DOHH2 (cell line): Measurements from ENCODE around the gene CMPK2.

Experiments
- H3F3A ChIP-seq: fragments of 200-600 bp; sonication (generic), shearing (Covaris generic); 2 replicates; pipeline ENCODE4 v1.6.0; 2016; ENCODE audit warnings: antibody characterized with exemption, mild to moderate bottlenecking; ENCODE audit not compliant: control insufficient read depth, insufficient read depth
- H3K27ac ChIP-seq: fragments of 200-600 bp; sonication (generic); 2 replicates; pipeline ENCODE4 v1.5.1; 2014; ENCODE audit warnings: low read depth, mild to moderate bottlenecking, low read length, moderate library complexity
- H3K27me3 ChIP-seq: fragments of 200-600 bp; sonication (generic); 2 replicates; pipeline ENCODE4 v1.6.1; 2014; ENCODE audit warnings: mild to moderate bottlenecking, low read length, mixed read lengths; ENCODE audit not compliant: control insufficient read depth
- H3K36me3 ChIP-seq: fragments of 200-600 bp; sonication (generic); 2 replicates; pipeline ENCODE4 v1.6.1; 2014; ENCODE audit warnings: mild to moderate bottlenecking, low read length, moderate library complexity, mixed read lengths; ENCODE audit not compliant: control insufficient read depth
- H3K4me1 ChIP-seq: fragments of 200-600 bp; sonication (generic); 2 replicates; pipeline ENCODE4 v1.6.1; 2014; ENCODE audit warnings: mild to moderate bottlenecking, low read length, mixed read lengths; ENCODE audit not compliant: control insufficient read depth
- H3K4me2 ChIP-seq: fragments of 200-600 bp; sonication (generic); 2 replicates; pipeline ENCODE4 v1.6.0; 2014; ENCODE audit warnings: mild to moderate bottlenecking, low read length, moderate library complexity
- H3K4me3 ChIP-seq: fragments of 200-600 bp; sonication (generic); 2 replicates; pipeline ENCODE4 v1.5.1; 2014; ENCODE audit warnings: mild to moderate bottlenecking, low read length, mixed read lengths
- H3K79me2 ChIP-seq: fragments of 200-600 bp; sonication (generic); 2 replicates; pipeline ENCODE4 v1.6.1; 2014; ENCODE audit warnings: mild to moderate bottlenecking, low read length, mixed read lengths; ENCODE audit not compliant: control insufficient read depth
- H3K9me2 ChIP-seq: fragments of 200-600 bp; sonication (generic); replicated peaks from 2 replicates; pipeline ENCODE4 v1.6.1; 2014; ENCODE audit warnings: mild to moderate bottlenecking, low read length, mixed read lengths; ENCODE audit not compliant: control insufficient read depth
- H3K9me3 ChIP-seq: fragments of 200-600 bp; sonication (generic); 2 replicates; pipeline ENCODE4 v1.6.1; 2014; ENCODE audit warnings: antibody characterized with exemption, low read length, mixed read lengths; ENCODE audit not compliant: control insufficient read depth, insufficient read depth
- H4K20me1 ChIP-seq: fragments of 200-600 bp; sonication (generic); 2 replicates; pipeline ENCODE4 v1.6.0; 2014; ENCODE audit warnings: low read depth, mild to moderate bottlenecking, antibody characterized with exemption, low read length, moderate library complexity; ENCODE audit not compliant: control insufficient read depth, insufficient read depth
- EZH2phosphoT487 ChIP-seq: fragments of 200-600 bp; sonication (generic); IDR thresholded peaks from 2 replicates; pipeline ENCODE4 v1.6.1; 2017; ENCODE audit warnings: borderline replicate concordance, mild to moderate bottlenecking, antibody characterized with exemption, low read length, moderate library complexity, mixed read lengths
- TF ChIP-seq, protein P1 (sequence below): fragments of 200-600 bp; sonication (generic); IDR thresholded peaks from one replicate; pipeline ENCODE4 v1.5.1; 2014; ENCODE audit warnings: antibody characterized with exemption, mild to moderate bottlenecking, low read depth, low read length; ENCODE audit not compliant: poor library complexity, severe bottlenecking

Gene CMPK2

DNA sequence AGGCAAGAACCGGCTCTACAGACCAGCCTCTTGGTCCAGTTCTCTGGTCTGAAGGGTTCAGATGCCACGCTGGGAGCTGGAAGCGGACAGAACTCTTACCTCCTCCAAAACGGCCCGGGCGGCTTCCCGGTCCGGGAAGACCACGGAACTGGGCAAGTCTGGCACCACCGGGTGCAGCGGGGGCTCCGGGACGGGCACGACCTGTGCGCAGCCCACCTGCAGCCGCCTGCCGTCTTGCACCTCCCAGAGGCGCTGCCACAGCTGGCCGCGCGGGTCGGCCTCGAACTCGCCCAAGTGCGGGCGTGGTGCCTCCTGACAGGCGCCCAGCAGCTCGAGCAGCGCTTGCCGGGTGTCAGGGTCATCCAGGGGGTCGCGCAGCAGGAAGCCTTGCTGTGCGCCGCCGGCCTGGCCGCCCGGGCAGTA is 773 bp downstream of the CMPK2 start:
- Histone ChIP-seq H3K9me2 (no peaks in the 10 kb centered on the region), H3F3A (peaks cover 5% of the 10 kb centered on the region; the same call in 1 of the 2 replicates), H3K4me2 (peak overlapping the region; percentile 86), H4K20me1 (no peaks in the 10 kb centered on the region), H3K36me3 (no peaks in the 10 kb centered on the region), H3K79me2 (no peaks in the 10 kb centered on the region), H3K27ac (no peak overlapping the region), H3K9me3 (peaks cover 6% of the 10 kb centered on the region; the same call in 1 of the 2 replicates), H3K4me3 (peak overlapping the region; percentile 81), H3K27me3 (0 out of 2 replicates have a peak, but pooled peaks cover 2% of the 10 kb centered on the region), H3K4me1 (peaks cover 17% of the 10 kb centered on the region)
- TF ChIP-seq, protein P1, sequence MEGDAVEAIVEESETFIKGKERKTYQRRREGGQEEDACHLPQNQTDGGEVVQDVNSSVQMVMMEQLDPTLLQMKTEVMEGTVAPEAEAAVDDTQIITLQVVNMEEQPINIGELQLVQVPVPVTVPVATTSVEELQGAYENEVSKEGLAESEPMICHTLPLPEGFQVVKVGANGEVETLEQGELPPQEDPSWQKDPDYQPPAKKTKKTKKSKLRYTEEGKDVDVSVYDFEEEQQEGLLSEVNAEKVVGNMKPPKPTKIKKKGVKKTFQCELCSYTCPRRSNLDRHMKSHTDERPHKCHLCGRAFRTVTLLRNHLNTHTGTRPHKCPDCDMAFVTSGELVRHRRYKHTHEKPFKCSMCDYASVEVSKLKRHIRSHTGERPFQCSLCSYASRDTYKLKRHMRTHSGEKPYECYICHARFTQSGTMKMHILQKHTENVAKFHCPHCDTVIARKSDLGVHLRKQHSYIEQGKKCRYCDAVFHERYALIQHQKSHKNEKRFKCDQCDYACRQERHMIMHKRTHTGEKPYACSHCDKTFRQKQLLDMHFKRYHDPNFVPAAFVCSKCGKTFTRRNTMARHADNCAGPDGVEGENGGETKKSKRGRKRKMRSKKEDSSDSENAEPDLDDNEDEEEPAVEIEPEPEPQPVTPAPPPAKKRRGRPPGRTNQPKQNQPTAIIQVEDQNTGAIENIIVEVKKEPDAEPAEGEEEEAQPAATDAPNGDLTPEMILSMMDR, result no peak
- TF ChIP-seq EZH2phosphoT487, result no peak

- H3K27me3 ChIP-seq, result 0 out of 2 replicates have a peak, but pooled peaks cover 2% of the 10 kb centered on the region
- no peaks in the 10 kb centered on the region for H4K20me1 ChIP-seq
- H3K27ac ChIP-seq, result no peak overlapping the region
- no peaks in the 10 kb centered on the region for H3K79me2 ChIP-seq
- H3F3A ChIP-seq, result peaks cover 5% of the 10 kb centered on the region; the same call in 1 of the 2 replicates
- H3K4me3 ChIP-seq, result peak overlapping the region; percentile 81; the same call in 1 of the 2 replicates
- H3K36me3 ChIP-seq, result no peaks in the 10 kb centered on the region
- peak overlapping the region; percentile 86 for H3K4me2 ChIP-seq
- no peaks in the 10 kb centered on the region for H3K9me2 ChIP-seq
- H3K4me1 ChIP-seq, result peaks cover 17% of the 10 kb centered on the region
- TF ChIP-seq, protein P1, result no peak
- no peak for TF ChIP-seq EZH2phosphoT487
- peaks cover 8% of the 10 kb centered on the region; the same call in 1 of the 2 replicates for H3K9me3 ChIP-seq
Measured at GRCh38 chr2:6864231-6864754, 1.4 kb downstream of the CMPK2 start.

GRCh38 chr2:6863792-6864191 is 1.9 kb downstream of the CMPK2 start:
- H3K4me1 ChIP-seq, result peaks cover 17% of the 10 kb centered on the region
- no peak overlapping the region for H3K4me2 ChIP-seq
- no peaks in the 10 kb centered on the region for H4K20me1 ChIP-seq
- peaks cover 5% of the 10 kb centered on the region; the same call in 1 of the 2 replicates for H3F3A ChIP-seq
- no peak overlapping the region for H3K4me3 ChIP-seq
- H3K27me3 ChIP-seq, result 0 out of 2 replicates have a peak, but pooled peaks cover 2% of the 10 kb centered on the region
- peaks cover 10% of the 10 kb centered on the region; the same call in 1 of the 2 replicates for H3K9me3 ChIP-seq
- no peaks in the 10 kb centered on the region for H3K36me3 ChIP-seq
- no peak overlapping the region for H3K27ac ChIP-seq
- TF ChIP-seq, protein P1, result no peak
- no peak for TF ChIP-seq EZH2phosphoT487
- H3K9me2 ChIP-seq, result no peaks in the 10 kb centered on the region
- H3K79me2 ChIP-seq, result no peaks in the 10 kb centered on the region
